ENCODE measurements around the gene LRP8. TPM values are rescaled to one million over a fixed set of nuclear protein-coding genes. Genes with fewer than 3 reads are reported as not detected.

LRP8 gene
- total RNA-seq, 1 experiment from 2014 or later: 56.3 TPM

GRCh38 chr1:53214376-53214940, 113.4 kb downstream of the LRP8 start:
- DNase-seq (ENCODE audit: low read depth, low spot score) (no peak), ATAC-seq (no peak)
- Histone ChIP-seq H4K20me1 (ENCODE audit: insufficient read depth) (no peaks in the 10 kb centered on the region), H3K27me3 (ENCODE audit: insufficient read depth, low read length) (no peaks in the 10 kb centered on the region), H3K27ac (ENCODE audit: low read depth, low read length) (no peak overlapping the region), H2AFZ (ENCODE audit: low read depth, low read length, poor library complexity, severe bottlenecking) (no peak overlapping the region), H3K9me3 (ENCODE audit: control insufficient read depth in 1 of 2, insufficient read depth in 1 of 2, low read depth in 1 of 2, low read length in 2 of 2) (no peaks in the 10 kb centered on the region), H3K4me1 (ENCODE audit: control insufficient read depth in 1 of 2, insufficient read depth in 2 of 2, low read length in 2 of 2) (peaks cover 4 to 6% of the 10 kb centered on the region in 2 experiments; a peak in 3 of 4 replicates), H3K9me2 (ENCODE audit: insufficient read depth) (no peaks in the 10 kb centered on the region), H3K4me2 (ENCODE audit: low read length) (no peak overlapping the region), H3K36me3 (ENCODE audit: control insufficient read depth in 1 of 2, insufficient read depth in 2 of 2, low read length in 2 of 2) (peaks cover 14 to 19% of the 10 kb centered on the region in 2 experiments; a peak in 3 of 4 replicates), H3K9ac (ENCODE audit: low read length) (no peak overlapping the region), H3K4me3 (replicated peaks in 1 of 2; ENCODE audit: low read depth in 1 of 2, low read length in 2 of 2) (no peak overlapping the region), H3K79me2 (ENCODE audit: insufficient read depth, low read length) (peaks cover 8% of the 10 kb centered on the region)
- ChIA-PET RAD21 (ENCODE audit: low non-redundant PET in 1 of 2, low total read pairs in 2 of 2, uncharacterized antibody in 2 of 2, unreplicated experiment in 2 of 2) (no interaction called here), POLR2A (no interaction called here), CTCF (no interaction called here)
- intact Hi-C loops (cut with micrococcal nuclease): no loop called here
- TF ChIP-seq REST (IDR thresholded peaks at IDR 0.05; ENCODE audit: low read depth) (no peak), POLR2A (IDR thresholded peaks at IDR 0.05; ENCODE audit: borderline replicate concordance, extremely low read depth, insufficient read depth, insufficient read length) (no peak), TCF7L2 (IDR thresholded peaks at IDR 0.05; ENCODE audit: borderline replicate concordance, extremely low read depth, insufficient read depth, insufficient read length) (no peak), MAX (IDR thresholded peaks at IDR 0.05) (no peak)
- no TSS peak for BruUV-seq (replicated peaks)

GRCh38 chr1:53210954-53211353, 116.9 kb downstream of the LRP8 start:
- ATAC-seq: no peak
- ChIA-PET POLR2A (no interaction called here), RAD21 (ENCODE audit: low non-redundant PET in 1 of 2, low total read pairs in 2 of 2, uncharacterized antibody in 2 of 2, unreplicated experiment in 2 of 2) (no interaction called here), CTCF (no interaction called here)
- BruUV-seq (replicated peaks): no TSS peak
- no peak overlapping the region for H3K4me2 ChIP-seq (ENCODE audit: low read length)
- H3K79me2 ChIP-seq (ENCODE audit: insufficient read depth, low read length): no peaks in the 10 kb centered on the region
- no peaks in the 10 kb centered on the region for H3K9me2 ChIP-seq (ENCODE audit: insufficient read depth)
- no peak overlapping the region for H3K9ac ChIP-seq (ENCODE audit: low read length)
- no peaks in the 10 kb centered on the region for H3K27me3 ChIP-seq (ENCODE audit: insufficient read depth, low read length)
- no peak overlapping the region for H3K4me3 ChIP-seq (replicated peaks in 1 of 2; ENCODE audit: low read depth in 1 of 2, low read length in 2 of 2)
- H3K27ac ChIP-seq (ENCODE audit: low read depth, low read length): no peak overlapping the region
- H3K36me3 ChIP-seq (ENCODE audit: control insufficient read depth in 1 of 2, insufficient read depth in 2 of 2, low read length in 2 of 2): peaks cover 10 to 19% of the 10 kb centered on the region in 2 experiments; a peak in 3 of 4 replicates
- intact Hi-C loops (cut with micrococcal nuclease): no loop called here
- H3K4me1 ChIP-seq (ENCODE audit: control insufficient read depth in 1 of 2, insufficient read depth in 2 of 2, low read length in 2 of 2): no peaks in the 10 kb centered on the region
- H4K20me1 ChIP-seq (ENCODE audit: insufficient read depth): no peaks in the 10 kb centered on the region
- DNase-seq (ENCODE audit: low read depth, low spot score): no peak
- no peak overlapping the region for H2AFZ ChIP-seq (ENCODE audit: low read depth, low read length, poor library complexity, severe bottlenecking)
- peaks cover 0 to 4% of the 10 kb centered on the region in 2 experiments; a peak in 1 of 4 replicates for H3K9me3 ChIP-seq (ENCODE audit: control insufficient read depth in 1 of 2, insufficient read depth in 1 of 2, low read depth in 1 of 2, low read length in 2 of 2)
- TF ChIP-seq ATF3 (IDR thresholded peaks at IDR 0.05) (no peak), SP1 (IDR thresholded peaks at IDR 0.05; ENCODE audit: low read depth) (no peak), REST (IDR thresholded peaks at IDR 0.05; ENCODE audit: low read depth) (no peak), ZBTB33 (IDR thresholded peaks at IDR 0.05; ENCODE audit: extremely low read depth, insufficient replicate concordance, low read length) (no peak), POLR2AphosphoS5 (IDR thresholded peaks at IDR 0.05; ENCODE audit: low read depth, low read length) (peak; percentile 7; the same call in 1 of the 2 replicates)
